MM.1S (cell line): ENCODE measurements around the gene PIGN.

Experiments used
- DNase-seq: peaks from one replicate; pipeline ENCODE4 v3.0.0-alpha.2; 2015
- H2AFZ ChIP-seq: fragments of 300-600 bp; sonication (generic); 2 replicates; pipeline ENCODE4 v1.6.0; 2016; ENCODE audit warnings: antibody characterized with exemption, low read length
- H3F3A ChIP-seq: fragments of 300-600 bp; sonication (generic); 2 replicates; pipeline ENCODE4 v1.6.1; 2016; ENCODE audit warnings: mild to moderate bottlenecking, antibody characterized with exemption, low read length, moderate library complexity, mixed read lengths; ENCODE audit not compliant: insufficient read depth
- H3K27ac ChIP-seq: fragments of 300-600 bp; sonication (generic); 2 replicates; pipeline ENCODE4 v1.5.1; 2016; ENCODE audit warnings: mild to moderate bottlenecking, low read length
- H3K27me3 ChIP-seq: fragments of 300-600 bp; sonication (generic); replicated peaks from 2 replicates; pipeline ENCODE4 v1.6.0; 2016; ENCODE audit warnings: low read length; ENCODE audit not compliant: insufficient read depth
- H3K36me3 ChIP-seq: fragments of 300-600 bp; sonication (generic); replicated peaks from 2 replicates; pipeline ENCODE4 v1.6.1; 2016; ENCODE audit warnings: mild to moderate bottlenecking, low read length, mixed read lengths; ENCODE audit not compliant: insufficient read depth
- H3K4me1 ChIP-seq: fragments of 300-600 bp; sonication (generic); 2 replicates; pipeline ENCODE4 v1.6.1; 2016; ENCODE audit warnings: low read length, mixed read lengths
- H3K4me2 ChIP-seq: fragments of 300-600 bp; sonication (generic); 2 replicates; pipeline ENCODE4 v1.6.0; 2016; ENCODE audit warnings: low read depth, low read length
- H3K4me3 ChIP-seq: fragments of 300-600 bp; sonication (generic); 2 replicates; pipeline ENCODE4 v1.5.1; 2016; ENCODE audit warnings: low read length, mixed read lengths
- H3K79me2 ChIP-seq: fragments of 300-600 bp; sonication (generic); 2 replicates; pipeline ENCODE4 v1.6.1; 2016; ENCODE audit warnings: mixed run types, low read length, mixed read lengths
- H3K9ac ChIP-seq: fragments of 300-600 bp; sonication (generic); 2 replicates; pipeline ENCODE4 v1.6.1; 2016; ENCODE audit warnings: low read length, mixed read lengths
- H3K9me2 ChIP-seq: fragments of 300-600 bp; sonication (generic); replicated peaks from 2 replicates; pipeline ENCODE4 v1.6.1; 2016; ENCODE audit warnings: mild to moderate bottlenecking, low read length, mixed read lengths; ENCODE audit not compliant: insufficient read depth
- H3K9me3 ChIP-seq: fragments of 300-600 bp; sonication (generic); replicated peaks from 2 replicates; pipeline ENCODE4 v1.6.1; 2016; ENCODE audit warnings: mild to moderate bottlenecking, low read length, mixed read lengths; ENCODE audit not compliant: insufficient read depth
- H4K20me1 ChIP-seq: fragments of 300-600 bp; sonication (generic); 2 replicates; pipeline ENCODE4 v1.6.1; 2016; ENCODE audit warnings: mild to moderate bottlenecking, low read length, moderate library complexity, mixed read lengths; ENCODE audit not compliant: insufficient read depth
- EZH2 ChIP-seq: fragments of 300-600 bp; sonication (generic); optimal IDR thresholded peaks from 2 replicates; pipeline ENCODE3; 2017; ENCODE audit warnings: low read depth, mild to moderate bottlenecking, antibody characterized with exemption, low read length, mixed read lengths
- EZH2phosphoT487 ChIP-seq: fragments of 300-600 bp; sonication (generic); IDR thresholded peaks from 2 replicates; pipeline ENCODE4 v1.6.1; 2018; ENCODE audit warnings: antibody characterized with exemption, low read length
- TF ChIP-seq, protein P1 (sequence below): fragments of 300-600 bp; sonication (generic); IDR thresholded peaks from 2 replicates; pipeline ENCODE4 v1.5.1; 2016; ENCODE audit warnings: antibody characterized with exemption, low read length, mixed read lengths

The PIGN gene

DNA sequence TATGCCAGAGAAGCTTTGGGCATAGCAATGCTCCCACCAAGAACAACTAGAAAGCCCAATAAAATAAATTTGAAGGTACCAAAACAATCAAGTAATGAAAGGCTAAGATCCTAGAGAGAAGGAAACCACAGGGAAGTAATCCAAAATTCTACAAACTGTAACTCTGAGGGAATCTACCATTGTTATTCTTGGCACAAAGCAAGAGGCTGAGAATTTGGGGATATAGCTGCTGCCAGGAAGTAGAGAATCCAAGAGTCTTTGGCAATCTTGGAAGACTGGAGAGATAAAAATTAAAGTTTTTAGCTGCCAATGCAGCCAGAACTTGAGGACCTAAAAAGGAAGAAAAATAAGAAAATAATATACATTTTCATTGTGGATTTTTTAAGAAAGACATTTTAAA is 68.5 kb downstream of the PIGN start:
- no peak for DNase-seq
- H3K79me2 ChIP-seq, result no peaks in the 10 kb centered on the region

DNA sequence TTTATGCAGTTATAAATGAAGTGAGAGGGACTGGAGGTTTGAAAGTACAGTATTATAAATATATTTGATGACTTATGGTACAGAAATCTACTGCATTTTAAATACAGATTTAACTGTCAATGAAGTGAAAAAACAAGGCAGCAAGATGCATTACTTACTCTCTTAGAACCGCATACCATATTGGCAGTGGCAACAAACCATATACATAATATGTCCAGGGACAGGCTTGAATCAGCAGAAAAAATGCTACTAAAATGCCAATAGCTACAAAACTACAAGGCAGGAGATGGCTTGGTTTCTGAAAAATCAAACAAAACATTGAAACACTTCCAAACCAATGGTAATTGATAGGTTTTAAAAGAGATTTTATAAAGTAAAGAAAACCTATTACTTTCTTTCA is 77.2 kb downstream of the PIGN start:
- no peaks in the 10 kb centered on the region for H3K9me2 ChIP-seq
- no peaks in the 10 kb centered on the region for H3F3A ChIP-seq
- H3K4me3 ChIP-seq, result no peak overlapping the region
- H3K27ac ChIP-seq, result no peak overlapping the region
- H3K9ac ChIP-seq, result no peak overlapping the region
- DNase-seq, result no peak
- H4K20me1 ChIP-seq, result no peaks in the 10 kb centered on the region
- no peaks in the 10 kb centered on the region for H3K4me1 ChIP-seq
- H2AFZ ChIP-seq, result no peak overlapping the region
- no peak overlapping the region for H3K4me2 ChIP-seq
- H3K79me2 ChIP-seq, result no peaks in the 10 kb centered on the region
- no peaks in the 10 kb centered on the region for H3K27me3 ChIP-seq
- no peaks in the 10 kb centered on the region for H3K9me3 ChIP-seq
- TF ChIP-seq, protein P1, sequence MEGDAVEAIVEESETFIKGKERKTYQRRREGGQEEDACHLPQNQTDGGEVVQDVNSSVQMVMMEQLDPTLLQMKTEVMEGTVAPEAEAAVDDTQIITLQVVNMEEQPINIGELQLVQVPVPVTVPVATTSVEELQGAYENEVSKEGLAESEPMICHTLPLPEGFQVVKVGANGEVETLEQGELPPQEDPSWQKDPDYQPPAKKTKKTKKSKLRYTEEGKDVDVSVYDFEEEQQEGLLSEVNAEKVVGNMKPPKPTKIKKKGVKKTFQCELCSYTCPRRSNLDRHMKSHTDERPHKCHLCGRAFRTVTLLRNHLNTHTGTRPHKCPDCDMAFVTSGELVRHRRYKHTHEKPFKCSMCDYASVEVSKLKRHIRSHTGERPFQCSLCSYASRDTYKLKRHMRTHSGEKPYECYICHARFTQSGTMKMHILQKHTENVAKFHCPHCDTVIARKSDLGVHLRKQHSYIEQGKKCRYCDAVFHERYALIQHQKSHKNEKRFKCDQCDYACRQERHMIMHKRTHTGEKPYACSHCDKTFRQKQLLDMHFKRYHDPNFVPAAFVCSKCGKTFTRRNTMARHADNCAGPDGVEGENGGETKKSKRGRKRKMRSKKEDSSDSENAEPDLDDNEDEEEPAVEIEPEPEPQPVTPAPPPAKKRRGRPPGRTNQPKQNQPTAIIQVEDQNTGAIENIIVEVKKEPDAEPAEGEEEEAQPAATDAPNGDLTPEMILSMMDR, result no peak
- no peak for TF ChIP-seq EZH2
- TF ChIP-seq EZH2phosphoT487, result no peak
- no peaks in the 10 kb centered on the region; the same call in 1 of the 2 replicates for H3K36me3 ChIP-seq

More for the DNA sequence above, 68.5 kb downstream of the PIGN start:
- no peaks in the 10 kb centered on the region for H3K4me1 ChIP-seq
- H3K9me2 ChIP-seq, result no peaks in the 10 kb centered on the region
- H2AFZ ChIP-seq, result no peak overlapping the region
- no peak overlapping the region for H3K4me3 ChIP-seq
- H3K9ac ChIP-seq, result no peak overlapping the region
- H3K9me3 ChIP-seq, result no peaks in the 10 kb centered on the region
- no peaks in the 10 kb centered on the region for H3K27me3 ChIP-seq
- TF ChIP-seq, protein P1, result no peak
- TF ChIP-seq EZH2 (no peak), EZH2phosphoT487 (no peak)
- no peak overlapping the region for H3K27ac ChIP-seq
- no peaks in the 10 kb centered on the region; the same call in 1 of the 2 replicates for H3K36me3 ChIP-seq
- no peak overlapping the region for H3K4me2 ChIP-seq
- no peaks in the 10 kb centered on the region for H4K20me1 ChIP-seq
- no peaks in the 10 kb centered on the region for H3F3A ChIP-seq

DNA sequence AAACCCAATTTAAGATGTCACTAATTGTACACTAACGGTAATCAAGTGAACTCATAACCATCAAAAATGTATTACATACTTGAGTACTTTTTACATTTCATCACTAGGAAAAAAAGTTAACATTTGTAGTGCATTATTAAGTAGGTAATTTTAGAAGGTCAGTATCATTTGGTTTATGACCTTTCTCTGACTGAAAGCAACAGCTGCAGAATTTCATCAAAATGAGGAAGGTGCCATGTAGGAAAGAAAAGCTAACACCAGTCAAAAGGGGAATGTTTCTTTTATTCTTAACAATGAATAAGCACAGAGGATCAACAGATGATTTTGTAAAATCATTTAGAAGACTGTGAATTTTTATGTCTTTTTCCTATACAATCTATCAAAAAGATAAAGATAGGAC is 79.0 kb downstream of the PIGN start:
- no peak for DNase-seq
- no peak overlapping the region for H3K4me2 ChIP-seq
- H3K4me1 ChIP-seq, result no peaks in the 10 kb centered on the region
- no peaks in the 10 kb centered on the region for H3K9me3 ChIP-seq
- no peaks in the 10 kb centered on the region for H4K20me1 ChIP-seq
- H3F3A ChIP-seq, result no peaks in the 10 kb centered on the region
- no peak overlapping the region for H3K4me3 ChIP-seq
- no peak overlapping the region for H3K9ac ChIP-seq
- H3K36me3 ChIP-seq, result no peaks in the 10 kb centered on the region; the same call in 1 of the 2 replicates
- no peaks in the 10 kb centered on the region for H3K27me3 ChIP-seq
- H3K9me2 ChIP-seq, result no peaks in the 10 kb centered on the region
- H3K27ac ChIP-seq, result no peak overlapping the region
- TF ChIP-seq, protein P1, result no peak
- TF ChIP-seq EZH2 (no peak), EZH2phosphoT487 (no peak)
- H2AFZ ChIP-seq, result no peak overlapping the region
- no peaks in the 10 kb centered on the region for H3K79me2 ChIP-seq
